Activated effector memory CD4-positive, alpha-beta T cell treated with Interleukin-2 at 50 U/mL for 16 hours (primary cell): Measurements from ENCODE around the gene HOMER3.

ENCODE experiments used
- DNase-seq: peaks from one replicate; pipeline ENCODE4 v3.0.0-alpha.2; 2020

HOMER3 gene

DNA sequence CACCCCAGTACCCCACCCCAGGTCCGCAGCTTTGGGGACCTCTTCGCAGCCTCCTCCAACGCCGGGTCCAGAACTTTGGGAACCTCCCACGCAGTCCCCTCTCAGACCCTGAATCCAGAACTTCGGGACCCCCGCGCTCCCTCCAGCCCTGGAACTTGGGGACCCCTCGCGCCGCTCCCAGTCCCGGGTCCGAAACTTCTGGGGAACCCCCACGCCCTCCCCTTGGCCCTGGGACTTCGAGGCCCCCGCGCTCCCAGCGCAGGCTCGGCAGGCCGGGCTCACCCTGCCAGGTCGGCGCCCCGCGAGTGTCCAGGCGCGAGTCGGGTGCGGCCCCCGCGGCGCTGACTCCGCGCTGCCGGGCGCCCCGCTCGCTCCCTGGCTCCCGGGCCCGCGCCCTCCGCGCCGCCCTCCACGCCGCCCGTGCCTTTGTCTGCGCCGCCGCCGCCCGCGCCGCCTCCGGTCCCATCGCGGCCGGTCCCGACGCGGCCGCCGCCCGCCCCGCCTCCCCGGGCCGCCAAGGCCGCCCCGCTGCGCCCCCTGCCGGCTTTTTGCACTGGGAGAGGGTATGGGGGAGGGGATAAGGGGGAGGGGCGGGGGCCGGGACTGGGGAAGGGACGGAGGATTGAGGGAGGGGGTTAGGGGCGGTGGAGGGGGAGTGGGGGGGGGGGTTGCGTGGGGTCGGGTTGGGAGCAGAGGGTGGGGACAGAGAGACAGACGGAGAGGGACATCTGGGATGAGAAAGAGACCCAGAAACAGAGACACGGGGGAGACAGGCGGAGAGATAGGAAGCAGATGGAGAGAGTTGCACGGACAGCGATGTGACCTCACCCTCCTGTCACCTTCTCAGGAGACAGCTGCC is at the start of gene HOMER3:
TSS of gene HOMER3 (minus strand) at position 449 of the 859 bp plus-strand sequence. CDS start 2,235 bp downstream, outside the sequence.
- DNase-seq: peak; percentile 65

DNA sequence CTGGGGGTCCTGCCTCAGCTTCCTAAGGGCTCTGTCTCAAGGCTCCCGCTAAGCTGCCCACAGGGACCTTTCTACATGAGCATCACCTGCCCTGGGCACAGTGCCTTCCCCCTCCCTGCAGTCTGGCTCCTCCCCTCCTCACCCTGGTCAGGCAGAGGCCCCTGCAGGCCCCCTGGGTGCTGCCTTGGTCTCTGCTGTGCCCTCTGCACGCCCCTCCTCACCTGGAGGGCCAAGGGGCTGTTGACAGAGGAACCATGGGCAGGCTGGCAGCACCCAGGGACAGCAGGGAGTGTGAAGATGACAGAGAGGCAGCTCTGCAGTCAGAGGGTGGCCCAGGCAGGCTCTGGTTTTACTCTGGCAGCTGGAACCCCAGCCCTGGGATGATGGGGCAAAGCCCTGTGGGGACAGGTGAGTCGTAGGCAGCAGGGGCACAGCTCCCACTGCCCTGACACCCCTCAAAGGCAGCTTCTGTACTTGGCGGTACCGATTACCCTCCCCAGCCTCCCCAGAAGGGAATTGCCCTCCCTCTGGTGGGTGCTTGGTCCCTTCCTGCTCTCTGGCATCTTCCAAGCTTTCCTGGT is 49.2 kb upstream of the HOMER3 start:
- DNase-seq: no peak

DNA sequence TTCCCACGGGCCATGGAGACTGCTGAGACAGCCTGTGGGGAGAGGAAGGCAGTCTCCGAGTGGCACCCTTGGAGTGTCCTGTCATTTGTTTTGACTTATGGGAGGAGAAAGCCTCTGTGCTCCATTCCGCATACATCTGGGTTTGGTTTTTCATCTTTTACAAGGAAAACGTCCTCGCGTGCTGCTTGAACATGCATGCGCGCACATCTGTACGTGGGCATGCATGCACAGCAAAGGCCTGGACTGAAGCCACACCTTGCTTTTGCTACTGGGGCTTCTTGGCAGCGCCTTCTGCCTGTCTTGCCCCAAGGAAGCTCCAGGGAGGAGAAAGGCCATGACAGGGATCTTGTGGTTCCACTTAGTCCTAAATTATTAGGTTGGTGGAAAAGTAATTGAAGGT is 48.3 kb upstream of the HOMER3 start:
- DNase-seq: no peak

- no peak for DNase-seq
Measured at GRCh38 chr19:18987456-18987855, 46.4 kb upstream of the HOMER3 start.

DNA sequence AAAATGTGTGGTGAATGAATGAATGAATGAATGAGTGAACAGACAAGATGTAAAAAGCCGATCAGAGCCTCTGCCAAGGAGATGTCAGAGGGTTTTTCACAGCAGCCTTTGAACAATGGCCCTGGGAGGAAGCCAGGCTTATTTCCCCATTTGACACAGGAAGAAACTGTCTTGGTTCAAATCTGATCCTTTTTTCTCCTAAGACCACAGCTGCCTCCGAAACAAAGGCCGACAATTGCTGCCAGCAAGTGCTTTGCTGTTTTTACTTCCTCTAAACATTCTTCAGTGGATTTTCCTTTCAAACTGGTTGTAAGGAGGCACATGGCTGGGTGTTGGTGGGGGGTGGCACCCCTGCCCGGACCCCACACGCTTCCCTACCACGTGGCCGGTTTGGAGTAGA is 44.2 kb upstream of the HOMER3 start:
- DNase-seq: no peak

DNA sequence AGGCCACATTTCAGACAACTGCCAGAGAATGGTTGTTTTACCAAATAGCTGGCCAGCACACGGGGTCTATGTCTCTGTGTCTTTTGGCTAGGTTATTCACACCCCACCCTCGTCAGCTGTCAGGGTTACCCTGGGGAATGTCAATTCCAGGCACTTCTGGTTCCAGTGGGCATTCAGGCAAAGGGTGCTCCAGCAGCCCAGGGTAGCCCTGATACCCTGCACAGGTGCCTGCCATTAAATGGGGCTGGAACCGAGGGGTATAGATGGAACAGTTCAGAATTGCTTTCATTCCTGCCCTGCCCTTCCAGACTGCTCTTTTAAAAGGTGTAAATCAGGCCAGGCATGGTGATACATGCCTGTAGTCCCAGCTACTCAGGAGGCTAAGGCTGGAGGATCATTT is 43.2 kb upstream of the HOMER3 start:
- no peak for DNase-seq

DNA sequence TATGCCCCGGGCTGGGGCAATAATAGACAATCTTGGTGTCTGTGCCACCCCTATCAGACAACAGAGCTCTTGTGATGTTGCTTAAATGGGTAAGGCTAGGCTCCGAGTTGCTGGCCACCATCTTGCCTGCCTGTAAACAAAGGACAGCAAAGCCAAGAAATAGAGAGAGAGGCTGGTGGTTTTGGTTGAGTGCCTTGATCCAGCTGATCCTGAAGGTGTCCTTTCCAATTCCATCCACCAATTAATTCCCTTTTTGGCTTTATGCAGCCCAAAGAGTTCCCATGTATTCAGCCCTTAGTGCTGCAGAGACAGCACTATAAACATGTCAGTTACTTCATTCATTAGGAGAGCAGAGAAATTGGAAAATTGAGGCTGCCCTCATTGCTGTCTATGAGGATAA is 41.7 kb upstream of the HOMER3 start:
- no peak for DNase-seq

DNA sequence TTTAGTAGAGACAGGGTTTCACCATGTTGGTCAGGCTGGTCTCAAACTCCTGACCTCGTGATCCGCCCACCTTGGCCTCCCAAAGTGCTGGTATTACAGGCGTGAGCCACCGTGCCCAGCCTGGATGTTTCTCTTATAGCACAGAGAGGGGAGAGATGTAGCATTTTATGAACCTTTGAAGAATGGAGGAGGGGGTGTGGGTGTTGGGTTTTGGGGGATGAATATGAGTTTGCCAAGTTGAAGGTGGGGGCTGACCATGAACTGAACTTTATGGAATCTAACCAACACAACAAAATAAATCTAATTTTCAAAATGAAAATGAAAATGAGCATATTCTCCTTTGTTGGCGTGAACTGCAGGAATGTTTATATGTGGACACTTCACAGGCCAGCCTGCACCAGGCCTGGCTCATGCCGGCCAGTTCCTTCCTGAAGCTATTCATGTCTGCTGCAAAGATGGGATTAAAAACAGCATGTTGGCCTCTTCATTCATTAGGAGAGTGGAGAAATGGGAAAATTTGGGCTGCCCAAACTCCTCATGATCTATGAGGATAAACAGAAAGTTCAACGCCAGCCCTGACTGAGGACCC is 39.5 kb upstream of the HOMER3 start:
- DNase-seq: no peak

DNA sequence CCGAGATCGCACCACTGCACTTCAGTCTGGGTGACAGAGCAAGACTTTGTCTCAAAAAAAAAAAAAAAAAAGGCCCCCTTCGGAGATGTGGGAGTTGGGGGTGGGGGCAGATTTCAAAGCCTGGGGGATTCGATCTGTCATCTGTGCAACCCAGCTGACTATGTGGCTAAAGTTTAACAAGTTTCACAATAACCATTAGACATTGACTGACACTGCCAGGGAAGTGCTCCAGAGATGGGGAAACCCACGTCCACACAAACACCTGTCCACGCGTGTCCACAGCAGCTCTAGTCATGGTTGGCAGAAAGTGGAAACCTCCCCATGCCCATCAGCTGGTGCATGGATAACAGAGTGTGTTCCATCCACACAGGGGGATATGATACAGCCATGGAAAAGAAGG is 37.6 kb upstream of the HOMER3 start:
- no peak for DNase-seq

DNA sequence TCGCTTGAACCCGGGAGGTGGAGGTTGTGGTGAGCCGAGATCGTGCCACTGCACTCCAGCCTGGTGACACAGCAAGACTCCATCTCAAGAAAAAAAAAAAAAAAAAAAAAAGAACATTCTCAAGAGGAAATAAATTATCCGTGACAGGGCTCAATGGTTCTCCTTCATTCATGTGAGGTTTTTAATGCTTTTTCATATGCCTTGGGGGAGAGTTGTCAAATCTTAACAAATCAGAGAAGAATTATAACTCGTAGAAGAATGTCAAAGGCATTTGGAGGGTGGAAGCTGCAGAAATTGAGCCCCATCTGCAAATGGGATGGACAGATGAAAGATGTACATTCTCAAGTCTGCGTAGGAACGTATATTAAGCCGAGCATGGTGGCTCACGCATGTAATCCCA is 34.9 kb upstream of the HOMER3 start:
- DNase-seq: no peak

DNA sequence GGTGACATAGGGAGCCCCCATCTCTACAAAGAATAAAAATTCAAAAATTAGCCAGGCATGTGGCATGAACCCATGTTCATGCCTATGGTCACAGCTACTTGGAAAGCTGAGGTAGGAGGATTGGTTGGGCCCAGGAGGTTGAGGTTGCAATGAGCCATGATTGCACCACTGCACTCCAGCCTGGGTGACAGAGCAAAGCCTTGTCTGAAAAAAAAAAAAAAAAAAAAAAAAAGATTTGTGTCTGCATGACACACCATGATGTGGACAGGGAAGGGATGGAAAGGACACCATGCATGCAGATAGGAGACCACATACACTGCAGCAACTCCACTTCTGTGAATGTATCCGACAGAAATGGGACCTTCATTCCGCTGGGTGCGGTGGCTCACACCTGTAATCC is 34.0 kb upstream of the HOMER3 start:
- no peak for DNase-seq

- no peak for DNase-seq
Measured at GRCh38 chr19:18972851-18973250, 31.8 kb upstream of the HOMER3 start.

GRCh38 chr19:18972301-18972811 is 31.3 kb upstream of the HOMER3 start:
- DNase-seq: no peak

- no peak for DNase-seq
Measured at GRCh38 chr19:18969931-18970659, 29.1 kb upstream of the HOMER3 start.

GRCh38 chr19:18967358-18968146 is 26.5 kb upstream of the HOMER3 start:
- no peak for DNase-seq

DNA sequence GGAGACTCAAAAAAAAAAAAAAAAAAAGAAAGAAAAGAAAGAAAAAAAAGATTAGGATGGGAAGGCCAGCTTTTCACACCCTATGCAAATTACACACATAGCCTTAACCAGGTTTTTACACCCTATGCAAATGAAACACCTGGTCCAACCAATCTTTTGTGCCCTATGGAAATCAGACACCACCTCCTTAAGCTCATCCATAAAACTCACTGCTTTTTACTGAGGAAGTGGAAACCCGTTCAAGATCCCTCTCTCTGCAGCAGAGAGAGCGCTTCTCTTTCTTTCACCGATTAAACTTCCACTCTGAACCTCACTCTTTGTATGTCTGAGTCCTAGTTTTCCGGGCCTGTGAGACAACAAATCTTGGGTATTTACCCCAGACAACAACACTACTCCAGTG is 25.3 kb upstream of the HOMER3 start:
- DNase-seq: no peak

- no peak for DNase-seq
Measured at GRCh38 chr19:18964121-18964520, 23.1 kb upstream of the HOMER3 start.

- no peak for DNase-seq
Measured at GRCh38 chr19:18961767-18962620, 21.0 kb upstream of the HOMER3 start.

DNA sequence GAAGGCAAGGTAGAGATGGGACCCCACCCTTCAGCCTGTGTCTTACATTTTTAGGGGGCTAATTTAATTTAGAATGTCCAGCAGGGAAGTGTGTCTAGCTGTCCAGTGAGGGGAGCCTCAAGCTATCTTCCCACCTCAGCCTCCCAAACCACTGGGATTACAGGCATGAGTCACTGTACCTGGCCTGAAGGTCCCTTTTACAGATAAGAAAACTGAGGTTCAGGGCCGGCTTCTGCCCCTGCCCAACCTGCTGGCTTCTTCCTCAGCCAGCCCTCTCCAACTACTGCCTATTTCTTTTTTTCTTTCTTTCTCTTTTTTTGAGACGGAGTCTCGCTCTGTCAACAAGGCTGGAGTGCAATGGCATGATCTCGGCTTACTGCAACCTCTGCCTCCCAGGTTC is 19.4 kb upstream of the HOMER3 start:
- DNase-seq: no peak

- no peak for DNase-seq
Measured at GRCh38 chr19:18955042-18955441, 14.0 kb upstream of the HOMER3 start.

DNA sequence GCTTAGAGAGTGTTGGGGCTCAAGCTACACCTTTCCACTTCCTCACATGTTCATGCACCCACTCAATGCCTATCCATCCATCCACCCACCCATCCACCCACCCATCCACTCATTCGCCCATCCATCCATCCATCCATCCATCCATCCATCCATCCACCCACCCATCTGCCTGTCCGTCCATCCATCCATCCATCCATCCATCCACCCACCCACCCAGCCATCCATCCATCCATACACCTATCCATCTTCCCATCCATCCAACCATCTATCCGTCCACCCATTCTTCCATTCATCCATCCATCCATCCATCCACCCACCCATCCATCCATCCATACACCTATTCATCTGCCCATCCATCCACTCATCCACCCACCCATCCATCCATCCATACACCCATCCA is 13.1 kb upstream of the HOMER3 start:
- no peak for DNase-seq
